GM18505 (cell line): Measurements from ENCODE around the gene DGCR6L.
"Not testable (repeated sequence)": the region's sequence is repeated elsewhere in the genome, so short reads cannot be mapped to it uniquely, and the experiment has no call there.

Experiments
- ATAC-seq: cut with Tn5 transposase; IDR thresholded peaks from one replicate; pipeline ENCODE4 v1.9.1; 2021; ENCODE audit not compliant: unreplicated experiment
- POLR2A ChIP-seq: IDR thresholded peaks from 4 replicates; pipeline ENCODE4 v1.6.1; 2011; ENCODE audit warnings: borderline replicate concordance; ENCODE audit not compliant: insufficient read depth, insufficient read length; ENCODE audit errors: extremely low read depth

DGCR6L gene

DNA sequence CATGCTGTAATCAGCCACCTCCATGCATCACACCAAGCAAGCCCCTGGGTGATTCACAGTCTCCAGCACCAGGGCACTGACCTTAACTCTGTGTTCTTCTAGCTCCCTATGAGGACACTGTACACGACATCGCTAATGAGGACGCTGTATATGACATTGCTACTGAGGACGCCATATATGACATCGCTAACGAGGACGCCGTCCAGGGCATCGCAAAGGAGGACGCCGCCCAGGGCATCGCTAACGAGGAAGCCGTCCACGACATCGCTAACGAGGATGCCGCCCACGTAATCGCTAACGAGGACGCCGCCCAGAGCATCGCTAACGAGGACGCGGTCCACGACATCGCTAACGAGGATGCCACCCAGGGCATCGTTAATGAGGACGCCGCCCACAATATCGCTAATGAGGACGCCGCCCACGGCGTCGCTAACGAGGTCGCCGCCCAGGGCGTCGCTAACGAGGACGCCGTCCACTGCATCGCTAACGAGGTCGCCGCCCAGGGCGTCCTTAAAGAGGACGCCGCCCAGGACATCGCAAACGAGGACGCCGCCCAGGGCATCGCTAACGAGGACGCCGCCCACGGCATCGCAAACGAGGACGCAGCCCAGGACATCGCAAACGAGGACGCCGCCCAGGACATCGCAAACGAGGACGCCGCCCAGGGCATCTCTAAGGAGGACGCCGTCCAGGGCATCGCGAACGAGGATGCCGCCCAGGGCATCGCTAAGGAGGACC lies 34.5 kb upstream of the DGCR6L start:
- no peak for TF ChIP-seq POLR2A
- no peak for ATAC-seq

- ATAC-seq = not testable (repeated sequence)
These were observed 32.7 kb upstream of the DGCR6L start for GRCh38 chr22:20352536-20352935.

- ATAC-seq = not testable (repeated sequence)
These were observed 26.7 kb upstream of the DGCR6L start for GRCh38 chr22:20346553-20346952.

GRCh38 chr22:20338291-20338690 lies 18.4 kb upstream of the DGCR6L start:
- not testable (repeated sequence) for ATAC-seq

DNA sequence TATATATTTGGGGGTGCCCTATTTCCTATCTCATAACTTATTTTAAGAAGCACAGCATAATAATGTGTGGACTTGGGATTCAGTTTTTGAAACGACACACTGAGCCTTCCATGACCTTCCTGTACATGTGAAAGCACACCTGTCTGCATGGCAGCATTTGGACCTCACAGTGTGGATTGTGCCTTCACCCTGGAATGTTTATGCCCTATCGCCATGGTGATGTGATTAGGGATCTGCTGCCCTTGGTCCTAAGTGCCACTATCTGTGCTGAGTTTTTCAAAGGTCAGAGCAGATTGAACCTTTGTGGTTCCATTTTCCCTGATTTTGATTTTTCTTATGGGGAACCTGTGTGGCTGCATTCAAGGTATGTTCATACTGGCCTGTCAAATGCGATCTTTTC lies 17.9 kb upstream of the DGCR6L start:
- not testable (repeated sequence) for ATAC-seq

DNA sequence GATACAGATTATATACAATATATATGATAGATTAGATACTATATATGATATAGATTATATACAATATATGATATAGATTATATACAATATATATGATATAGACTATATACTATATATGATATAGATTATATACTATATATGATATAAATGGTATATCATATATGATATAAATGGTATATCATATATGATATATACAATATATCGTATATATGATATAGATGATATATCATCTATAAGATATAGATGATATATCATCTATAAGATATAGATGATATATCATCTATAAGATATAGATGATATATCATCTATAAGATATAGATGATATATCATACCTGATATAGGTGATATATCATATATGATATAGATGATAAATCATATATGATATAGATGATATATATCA lies 16.7 kb upstream of the DGCR6L start:
- ATAC-seq = not testable (repeated sequence)

- ATAC-seq = not testable (repeated sequence)
These were observed 8.7 kb upstream of the DGCR6L start for GRCh38 chr22:20328569-20328930.

GRCh38 chr22:20325996-20326395 lies 6.1 kb upstream of the DGCR6L start:
- ATAC-seq = not testable (repeated sequence)

- TF ChIP-seq POLR2A = no peak
- no peak for ATAC-seq
These were observed 4.3 kb upstream of the DGCR6L start for GRCh38 chr22:20324139-20324516.

DNA sequence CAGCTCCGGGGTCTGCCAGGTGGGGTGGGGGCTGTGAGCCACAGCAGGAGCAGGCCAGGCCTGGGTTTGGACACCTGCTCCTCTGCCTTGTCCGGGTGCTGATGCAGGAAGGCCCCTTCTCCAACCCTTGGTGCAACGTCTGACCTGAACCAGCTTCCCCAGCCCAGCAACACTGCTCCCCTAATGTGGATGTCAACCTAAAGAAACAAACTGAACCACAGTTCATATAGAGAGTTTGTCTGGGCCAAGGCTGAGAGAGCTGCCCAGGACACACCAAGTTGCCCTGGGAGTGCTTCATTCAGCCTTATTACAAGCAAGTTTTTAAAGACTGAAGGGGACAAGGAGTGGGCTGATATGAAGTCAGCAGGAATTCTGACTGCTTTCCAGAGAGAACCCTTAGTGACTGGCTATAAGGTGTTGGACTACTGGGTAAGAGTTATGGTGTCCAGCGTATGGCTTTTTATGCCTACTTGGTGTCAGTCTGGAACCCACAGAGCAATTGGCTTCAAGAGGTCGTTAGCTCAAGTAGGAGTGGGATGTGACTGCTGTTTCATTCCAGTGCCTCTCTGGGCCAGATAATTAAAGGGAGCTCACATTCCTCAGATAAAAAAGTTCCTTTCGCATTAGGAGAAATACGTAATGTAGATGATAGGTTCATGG lies 1.8 kb upstream of the DGCR6L start:
- ATAC-seq = not testable (repeated sequence)

GRCh38 chr22:20320659-20321551 lies 1.0 kb upstream of the DGCR6L start:
- not testable (repeated sequence) for ATAC-seq

DNA sequence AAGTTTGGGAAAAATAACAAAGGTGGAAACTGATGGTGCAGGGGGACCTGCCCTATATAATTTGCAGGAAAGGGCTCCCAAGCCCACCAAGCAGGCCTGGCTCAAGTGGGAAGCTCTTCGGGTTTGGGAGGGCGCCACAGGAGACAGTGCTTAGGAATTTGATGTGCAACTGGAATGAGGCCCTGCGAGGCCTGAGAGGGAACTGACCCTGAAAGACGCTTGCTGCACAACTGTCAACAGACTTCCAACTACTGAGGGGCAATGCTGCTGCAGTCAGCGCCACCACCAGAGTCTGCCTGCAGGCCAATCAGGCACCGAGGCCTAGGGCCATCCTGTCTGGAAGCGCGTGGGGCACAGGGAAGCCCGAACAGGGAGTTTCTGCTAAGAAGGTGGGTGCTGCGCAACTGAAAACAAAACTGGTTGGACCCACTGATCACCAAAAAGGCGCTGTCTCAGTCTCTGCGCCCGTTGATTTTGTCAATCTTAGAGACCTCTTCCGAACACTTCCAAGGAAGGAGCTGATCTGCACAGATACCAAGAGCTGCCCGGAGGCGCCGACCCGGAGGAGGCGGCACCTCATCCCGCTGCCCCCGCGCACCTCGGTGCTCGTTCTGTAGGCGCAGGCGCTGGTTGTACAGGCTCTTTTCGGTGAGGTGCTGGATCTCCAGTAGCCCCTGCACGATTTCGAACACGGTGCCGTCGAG lies 667 bp downstream of the DGCR6L start:
- TF ChIP-seq POLR2A = no peak
- peak; percentile 17 for ATAC-seq

DNA sequence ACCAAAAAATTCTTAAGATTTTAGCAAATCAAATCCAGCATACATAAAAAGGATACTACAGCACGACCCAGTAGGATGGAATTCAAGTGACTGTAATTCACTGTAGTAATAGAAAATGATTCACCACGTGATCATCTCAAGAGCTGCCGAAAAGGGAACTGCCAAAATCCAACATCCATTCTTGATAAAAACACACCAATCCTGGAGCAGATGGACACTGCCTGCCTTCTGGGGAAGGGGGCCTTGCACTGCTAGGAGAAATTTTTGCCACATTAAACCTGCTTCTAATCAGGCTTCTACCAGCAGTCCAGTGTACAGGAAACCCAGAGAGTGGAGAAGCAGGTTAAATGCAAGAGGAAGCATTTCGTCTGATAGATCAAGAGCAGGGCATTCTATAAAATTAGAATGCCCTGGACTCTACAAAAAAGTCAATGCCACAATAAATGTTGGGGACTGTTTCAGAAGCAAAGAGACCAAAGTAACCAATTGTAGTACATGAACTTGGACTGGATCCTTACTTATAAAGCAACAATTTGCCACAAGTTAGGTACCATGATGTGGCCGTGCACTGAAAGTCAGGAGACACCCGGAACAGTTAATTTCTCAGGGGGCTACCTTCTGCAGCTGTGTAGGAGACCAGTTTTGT lies 1.7 kb downstream of the DGCR6L start:
- not testable (repeated sequence) for ATAC-seq

DNA sequence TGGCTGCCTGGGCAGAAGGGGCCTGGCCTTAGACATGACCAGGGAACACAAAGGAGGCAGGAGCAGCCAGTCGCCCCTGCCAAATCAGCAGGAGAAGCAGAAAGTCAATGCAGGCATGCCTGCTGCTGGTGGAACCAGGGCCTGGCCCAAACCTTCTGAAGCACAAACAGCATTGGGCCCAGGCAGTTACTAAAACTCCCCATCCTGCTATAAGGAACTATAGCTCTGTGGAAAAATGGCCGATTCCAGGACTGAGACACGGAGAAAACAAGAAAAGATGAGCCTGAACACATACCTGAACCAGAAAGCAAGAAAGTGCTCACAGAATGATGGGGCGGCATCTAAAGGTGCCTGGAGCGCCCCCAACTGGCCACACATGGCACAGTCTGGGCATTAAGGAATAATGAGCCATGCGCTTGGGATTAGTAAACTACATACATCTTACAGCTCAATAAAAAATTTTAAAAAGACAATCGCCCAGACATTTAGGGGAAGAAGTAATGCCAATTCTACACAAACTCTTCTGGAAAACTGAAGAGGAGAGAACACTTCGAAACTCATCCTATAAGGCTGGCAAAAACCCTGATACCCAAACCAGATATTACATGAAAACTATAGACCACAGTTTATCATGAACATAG lies 2.3 kb downstream of the DGCR6L start:
- ATAC-seq = not testable (repeated sequence)
